GM20000 (cell line): Measurements from ENCODE around the gene SPOCK2.

Experiments used
- DNase-seq: peaks from one replicate; pipeline ENCODE4 v3.0.0; 2012; ENCODE audit warnings: low spot score
- TF ChIP-seq, protein P1 (sequence below): IDR thresholded peaks from 2 replicates; pipeline ENCODE4 v1.5.1; 2012; ENCODE audit warnings: mild to moderate bottlenecking, control low read depth; ENCODE audit errors: extremely low read depth, missing control alignments

SPOCK2 gene

DNA sequence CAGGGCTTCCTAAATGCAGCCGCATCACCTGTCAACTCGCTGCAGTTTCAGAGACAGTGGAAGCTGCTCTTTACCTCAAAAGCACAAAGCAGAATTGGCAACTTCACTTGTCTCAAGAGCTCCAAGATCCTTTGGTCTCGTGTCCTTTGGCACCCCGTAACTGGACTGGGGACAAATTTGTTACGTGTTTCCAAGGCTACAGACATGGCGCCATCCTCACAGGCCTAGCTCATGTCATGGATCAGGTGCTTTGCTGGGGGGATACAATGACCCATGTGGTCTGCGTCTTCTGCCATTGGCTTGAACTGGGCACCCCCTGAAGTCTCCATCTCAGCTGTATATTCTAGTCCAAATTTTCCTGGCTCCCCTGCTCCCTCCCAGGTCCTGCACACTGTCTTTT is 75.6 kb downstream of the SPOCK2 start:
- TF ChIP-seq, protein P1, sequence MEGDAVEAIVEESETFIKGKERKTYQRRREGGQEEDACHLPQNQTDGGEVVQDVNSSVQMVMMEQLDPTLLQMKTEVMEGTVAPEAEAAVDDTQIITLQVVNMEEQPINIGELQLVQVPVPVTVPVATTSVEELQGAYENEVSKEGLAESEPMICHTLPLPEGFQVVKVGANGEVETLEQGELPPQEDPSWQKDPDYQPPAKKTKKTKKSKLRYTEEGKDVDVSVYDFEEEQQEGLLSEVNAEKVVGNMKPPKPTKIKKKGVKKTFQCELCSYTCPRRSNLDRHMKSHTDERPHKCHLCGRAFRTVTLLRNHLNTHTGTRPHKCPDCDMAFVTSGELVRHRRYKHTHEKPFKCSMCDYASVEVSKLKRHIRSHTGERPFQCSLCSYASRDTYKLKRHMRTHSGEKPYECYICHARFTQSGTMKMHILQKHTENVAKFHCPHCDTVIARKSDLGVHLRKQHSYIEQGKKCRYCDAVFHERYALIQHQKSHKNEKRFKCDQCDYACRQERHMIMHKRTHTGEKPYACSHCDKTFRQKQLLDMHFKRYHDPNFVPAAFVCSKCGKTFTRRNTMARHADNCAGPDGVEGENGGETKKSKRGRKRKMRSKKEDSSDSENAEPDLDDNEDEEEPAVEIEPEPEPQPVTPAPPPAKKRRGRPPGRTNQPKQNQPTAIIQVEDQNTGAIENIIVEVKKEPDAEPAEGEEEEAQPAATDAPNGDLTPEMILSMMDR: no peak
- DNase-seq: no peak

DNA sequence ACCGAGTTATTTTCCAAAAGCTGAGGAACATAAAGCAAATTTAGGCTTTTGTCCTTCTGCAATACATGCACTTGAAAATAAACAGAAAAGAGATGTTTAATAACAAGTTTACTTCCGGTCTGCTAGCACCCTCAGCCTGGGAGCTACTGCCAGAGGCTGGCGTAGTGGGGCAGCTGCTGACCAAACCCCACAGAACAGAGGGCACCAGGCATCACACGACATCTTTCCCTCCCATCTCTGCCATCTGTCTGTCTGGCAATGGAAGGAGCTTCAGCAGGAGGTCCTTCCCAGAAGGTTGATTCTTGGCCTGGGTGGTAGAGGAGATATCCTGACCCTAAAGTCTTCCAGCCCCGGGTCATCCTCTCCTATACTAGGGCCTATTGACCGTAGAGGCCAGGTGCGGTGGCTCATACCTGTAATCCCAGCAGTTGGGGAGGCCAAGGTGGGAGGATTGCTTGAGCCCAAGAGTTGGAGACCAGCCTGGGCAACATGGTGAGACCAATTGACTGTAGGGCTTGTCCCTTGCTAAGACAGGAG is 76.3 kb downstream of the SPOCK2 start:
- DNase-seq: no peak
- TF ChIP-seq, protein P1: no peak

DNA sequence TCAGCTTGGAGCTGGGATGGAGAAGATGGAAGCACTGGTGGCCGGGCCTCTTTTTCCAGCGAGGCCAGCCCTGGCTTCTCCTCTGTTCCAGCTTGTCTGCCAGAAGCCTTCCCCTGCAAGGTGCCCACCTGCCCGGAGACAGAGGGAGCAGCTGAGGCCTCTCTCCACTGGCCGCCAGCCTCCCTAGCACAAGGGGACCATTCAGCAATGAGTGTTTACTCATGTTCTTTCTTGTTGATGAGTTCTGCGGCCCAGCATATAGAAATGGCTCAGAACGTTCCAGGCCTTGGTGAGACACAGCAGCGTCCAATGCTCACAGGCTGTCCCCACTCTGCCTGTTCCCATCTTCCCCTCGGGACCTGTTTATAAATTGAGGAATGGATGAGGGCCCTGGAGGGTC is 76.9 kb downstream of the SPOCK2 start:
- TF ChIP-seq, protein P1: no peak
- DNase-seq: no peak

DNA sequence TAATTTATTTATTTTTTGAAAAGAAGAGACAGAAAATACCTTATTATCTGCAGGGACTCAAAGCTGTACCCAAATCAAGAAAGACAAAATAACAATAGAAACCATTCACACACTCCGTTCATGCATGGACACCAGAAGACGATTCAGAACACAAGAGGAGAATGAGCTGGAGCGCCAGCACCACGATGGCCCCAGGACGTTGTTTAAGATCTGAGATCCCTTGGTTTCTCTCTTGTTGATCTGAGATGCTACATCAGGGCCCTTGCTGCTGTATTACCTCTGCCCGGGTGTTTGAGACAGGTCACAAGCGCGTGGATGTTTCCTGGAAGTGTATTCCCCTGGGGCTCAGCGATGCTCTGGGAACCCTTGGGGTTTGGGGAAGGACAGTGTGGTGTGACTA is 77.3 kb downstream of the SPOCK2 start:
- DNase-seq: no peak
- TF ChIP-seq, protein P1: no peak

DNA sequence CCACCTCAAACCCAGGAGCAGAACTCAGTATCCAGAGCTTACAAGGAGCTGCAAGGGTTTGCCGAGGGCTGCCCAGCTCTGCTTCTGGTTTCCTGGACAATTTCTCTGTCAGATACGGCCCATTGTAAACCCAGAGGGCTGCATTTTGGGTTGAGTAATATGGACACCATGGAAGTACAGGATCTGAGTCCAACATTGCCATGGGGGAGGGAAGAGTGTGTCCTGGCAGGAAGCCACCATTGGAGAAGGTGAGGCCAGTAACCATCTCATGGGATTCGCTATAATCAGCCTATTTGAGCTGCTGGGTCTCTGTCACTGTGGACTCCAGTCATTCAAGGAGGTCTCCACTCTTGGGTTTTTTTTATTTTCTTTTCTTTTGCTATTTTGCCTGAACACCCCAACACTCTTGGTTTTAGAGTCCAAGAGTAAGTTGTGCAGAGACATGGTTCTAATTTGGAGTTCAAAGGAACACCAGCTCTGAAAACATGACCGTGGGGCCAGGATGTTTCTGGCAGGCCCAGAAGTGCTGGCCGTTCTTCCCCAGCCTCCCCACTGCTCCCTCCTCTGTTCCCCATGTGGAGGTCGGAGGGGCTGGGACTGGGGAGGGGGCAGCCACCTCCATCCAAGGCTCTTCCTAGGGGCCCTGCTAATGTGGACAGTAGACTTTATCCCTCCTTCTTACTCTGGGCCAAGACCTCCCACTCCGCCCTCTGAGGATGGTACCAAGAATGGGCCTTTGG is 77.9 kb downstream of the SPOCK2 start:
- TF ChIP-seq, protein P1: no peak
- no peak for DNase-seq

DNA sequence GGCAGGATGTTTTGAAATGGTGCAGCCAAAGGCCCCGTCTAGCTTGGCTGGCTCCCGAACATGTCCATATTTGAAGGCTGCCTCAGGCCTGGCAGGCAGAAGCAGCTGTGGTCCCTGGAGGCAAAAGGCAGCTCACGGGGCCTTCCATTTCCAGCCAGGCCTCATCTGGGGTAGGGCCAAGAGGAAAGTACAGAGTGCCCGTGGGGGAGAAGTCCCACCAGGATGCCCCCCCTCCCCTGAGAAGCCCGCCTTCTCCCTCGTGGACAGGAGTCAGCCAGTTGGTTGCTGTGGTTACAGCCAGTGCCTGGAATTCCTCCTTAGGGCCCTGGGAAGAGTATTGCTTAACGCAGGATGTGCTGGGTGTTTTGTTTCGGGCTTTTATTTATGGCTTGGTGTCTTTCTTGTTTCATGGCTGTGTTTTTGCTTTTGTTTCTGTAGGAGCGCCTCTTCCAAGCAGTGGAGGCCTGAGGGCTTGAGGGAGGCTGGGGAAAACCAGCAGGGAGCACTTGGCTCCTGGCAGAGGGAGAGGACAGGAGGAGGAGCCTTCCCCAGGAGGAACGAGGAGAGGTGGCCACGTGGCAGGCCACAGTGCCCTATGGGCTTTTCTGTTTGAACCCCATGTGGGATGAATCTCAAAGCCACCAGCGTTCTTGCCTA is 78.8 kb downstream of the SPOCK2 start:
- DNase-seq: no peak
- TF ChIP-seq, protein P1: no peak

DNA sequence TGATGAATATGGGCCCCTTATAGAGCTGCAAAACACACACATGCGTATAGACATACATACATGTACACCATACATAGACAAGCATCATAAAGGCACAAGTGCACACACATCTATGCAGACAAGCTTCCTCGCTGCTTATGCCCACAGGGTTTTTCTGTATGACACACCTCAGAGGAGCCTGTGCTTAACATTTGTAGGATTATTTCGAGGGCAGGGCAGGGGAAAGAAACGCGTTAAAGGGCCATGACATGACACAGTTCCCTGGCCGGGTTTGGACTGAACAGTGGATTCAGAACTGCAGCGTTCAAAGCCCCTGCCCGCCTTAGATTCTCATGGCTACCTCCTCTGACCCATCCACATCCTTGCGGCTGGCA is 79.3 kb downstream of the SPOCK2 start:
- TF ChIP-seq, protein P1: no peak
- no peak for DNase-seq
